Glomerular visceral epithelial cell (primary cell): ENCODE measurements around the gene GALNTL6.

Source experiments
- DNase-seq: peaks from one replicate; pipeline ENCODE4 v3.0.0-alpha.2; 2016; ENCODE audit errors: extremely low spot score

The GALNTL6 gene

GRCh38 chr4:172547724-172548123 is 734.5 kb downstream of the GALNTL6 start:
- DNase-seq, result no peak

- DNase-seq, result no peak
These were observed 740.0 kb downstream of the GALNTL6 start for GRCh38 chr4:172553216-172553615.

- no peak for DNase-seq
These were observed 741.4 kb downstream of the GALNTL6 start for GRCh38 chr4:172554588-172554987.

- DNase-seq, result no peak
These were observed 742.5 kb downstream of the GALNTL6 start for GRCh38 chr4:172555725-172556124.

GRCh38 chr4:172573899-172574298 is 760.7 kb downstream of the GALNTL6 start:
- no peak for DNase-seq

GRCh38 chr4:172578712-172579111 is 765.5 kb downstream of the GALNTL6 start:
- no peak for DNase-seq

- DNase-seq, result no peak
These were observed 771.6 kb downstream of the GALNTL6 start for GRCh38 chr4:172584816-172585215.

- no peak for DNase-seq
These were observed 783.0 kb downstream of the GALNTL6 start for GRCh38 chr4:172596206-172596605.

- no peak for DNase-seq
These were observed 786.4 kb downstream of the GALNTL6 start for GRCh38 chr4:172599554-172599953.

- peak; percentile 32 for DNase-seq
These were observed 788.0 kb downstream of the GALNTL6 start for GRCh38 chr4:172601195-172601594.

- no peak for DNase-seq
These were observed 806.0 kb downstream of the GALNTL6 start for GRCh38 chr4:172619218-172619617.

- DNase-seq, result no peak
These were observed 806.6 kb downstream of the GALNTL6 start for GRCh38 chr4:172619798-172620197.

- DNase-seq, result no peak
These were observed 815.1 kb downstream of the GALNTL6 start for GRCh38 chr4:172628263-172628662.

- DNase-seq, result no peak
These were observed 817.1 kb downstream of the GALNTL6 start for GRCh38 chr4:172630280-172630679.

GRCh38 chr4:172631832-172632231 is 818.6 kb downstream of the GALNTL6 start:
- no peak for DNase-seq

GRCh38 chr4:172648471-172648870 is 835.3 kb downstream of the GALNTL6 start:
- DNase-seq, result no peak

GRCh38 chr4:172649143-172649542 is 835.9 kb downstream of the GALNTL6 start:
- no peak for DNase-seq

- DNase-seq, result no peak
These were observed 837.7 kb downstream of the GALNTL6 start for GRCh38 chr4:172650758-172651530.

- DNase-seq, result no peak
These were observed 838.8 kb downstream of the GALNTL6 start for GRCh38 chr4:172651961-172652360.

GRCh38 chr4:172652369-172652768 is 839.2 kb downstream of the GALNTL6 start:
- DNase-seq, result no peak

GRCh38 chr4:172653676-172654075 is 840.5 kb downstream of the GALNTL6 start:
- no peak for DNase-seq

- peak; percentile 25 for DNase-seq
These were observed 841.3 kb downstream of the GALNTL6 start for GRCh38 chr4:172654457-172654856.

- DNase-seq, result no peak
These were observed 842.9 kb downstream of the GALNTL6 start for GRCh38 chr4:172656055-172656454.

- DNase-seq, result no peak
These were observed 843.9 kb downstream of the GALNTL6 start for GRCh38 chr4:172657081-172657480.
